Activated CD8-positive, alpha-beta memory T cell treated with anti-CD3 and anti-CD28 coated beads, Interleukin-2, amount 10 ng/mL, durations not matched to agents 7 days and 5 days (primary cell): Measurements from ENCODE around the gene SLC2A4. TPM values are rescaled to one million over a fixed set of nuclear protein-coding genes. Genes with fewer than 3 reads are reported as not detected.

Experiments
- ATAC-seq: fragments of 150-1000 bp; cut with Tn5 transposase; one replicate; pipeline ENCODE4 v1.10.0; 2021; ENCODE audit warnings: moderate library complexity
- CTCF ChIA-PET: fragments of 350-600 bp; sonication (Branson Sonifier 250); formaldehyde crosslinking; loops from one replicate; lab custom pipeline; 2021; ENCODE audit warnings: antibody characterized with exemption; lab: Charles Lee
- DNase-seq: peaks from one replicate; pipeline ENCODE4 v3.0.0-alpha.2; 2020
- H3K27ac Mint-ChIP-seq: one replicate; pipeline ENCODE4 v1.8.0; 2021; ENCODE audit warnings: mild to moderate bottlenecking, mixed read lengths
- H3K27me3 Mint-ChIP-seq: one replicate; pipeline ENCODE4 v1.8.0; 2021; ENCODE audit warnings: mixed read lengths
- H3K36me3 Mint-ChIP-seq: one replicate; pipeline ENCODE4 v1.8.0; 2021; ENCODE audit warnings: mild to moderate bottlenecking, mixed read lengths
- H3K4me1 Mint-ChIP-seq: one replicate; pipeline ENCODE4 v1.8.0; 2021; ENCODE audit warnings: mixed read lengths
- H3K4me3 Mint-ChIP-seq: one replicate; pipeline ENCODE4 v1.8.0; 2021; ENCODE audit warnings: mild to moderate bottlenecking, moderate library complexity, mixed read lengths
- H3K9me3 Mint-ChIP-seq: one replicate; pipeline ENCODE4 v1.8.0; 2022; ENCODE audit warnings: low read depth, mixed read lengths
- total RNA-seq, 2 experiments: library from RNA; stranded (reverse); gene quantifications; one replicate each; pipeline ENCODE4 v1.2.3, GENCODE V29; 2021

The SLC2A4 gene
- total RNA-seq, result not detected

GRCh38 chr17:7281074-7281952 lies at the start of gene SLC2A4:
Gene SLC2A4 (plus strand): TSS chr17:7281718. CDS start chr17:7281935, 217 bp downstream.
- Mint-ChIP-seq H3K4me1 (peaks cover 17% of the 10 kb centered on the region), H3K27me3 (peaks cover 26% of the 10 kb centered on the region), H3K27ac (no peak within 1 kb of the TSS), H3K9me3 (no peaks in the 10 kb centered on the region), H3K4me3 (peak within 1 kb of the TSS; percentile 63), H3K36me3 (no peaks in the 10 kb centered on the region)
- peak; percentile 91 for DNase-seq
- CTCF ChIA-PET, result interaction anchor here (0.6 to 11.4 kb wide), 15 partner anchors 11 to 308 kb away, joined by 3 to 112 read pairs (median 4); partner anchors contain the start of genes ACADVL, ACAP1 and DLG4
- ATAC-seq, result peak; percentile 85

- no peak for DNase-seq
- H3K4me1 Mint-ChIP-seq, result peaks cover 43% of the 10 kb centered on the region
- no peak overlapping the region for H3K27ac Mint-ChIP-seq
- no peak for ATAC-seq
- no peaks in the 10 kb centered on the region for H3K27me3 Mint-ChIP-seq
- no peaks in the 10 kb centered on the region for H3K9me3 Mint-ChIP-seq
- CTCF ChIA-PET, result interaction anchor here (1.1 to 2.0 kb wide), 2 partner anchors 11 to 13 kb away, joined by 3 to 11 read pairs; partner anchors contain the start of genes ACADVL and DLG4
- peaks cover 40% of the 10 kb centered on the region for H3K36me3 Mint-ChIP-seq
- H3K4me3 Mint-ChIP-seq, result peak overlapping the region; percentile 22
These were observed 49.4 kb upstream of the SLC2A4 start for GRCh38 chr17:7232114-7232513.

GRCh38 chr17:7233701-7234082 lies 47.8 kb upstream of the SLC2A4 start:
- Mint-ChIP-seq H3K27me3 (no peaks in the 10 kb centered on the region), H3K27ac (peak overlapping the region; percentile 92), H3K36me3 (peaks cover 33% of the 10 kb centered on the region), H3K9me3 (no peaks in the 10 kb centered on the region), H3K4me1 (peaks cover 45% of the 10 kb centered on the region), H3K4me3 (peak overlapping the region; percentile 86)
- DNase-seq (no peak), ATAC-seq (no peak)
- CTCF ChIA-PET, result interaction anchor here (0.6 to 1.5 kb wide), 3 partner anchors 9 to 63 kb away, joined by 3 to 4 read pairs (median 3); partner anchors contain the start of genes ACADVL, DLG4 and GABARAP

- H3K36me3 Mint-ChIP-seq, result peaks cover 33% of the 10 kb centered on the region
These were observed 47.2 kb upstream of the SLC2A4 start, which contains the start of gene DVL2 for GRCh38 chr17:7234083-7234951. Gene DVL2 (minus strand): TSS chr17:7234517. CDS start chr17:7234262, 255 bp downstream.

GRCh38 chr17:7235693-7236665 lies 45.5 kb upstream of the SLC2A4 start:
- no peaks in the 10 kb centered on the region for H3K27me3 Mint-ChIP-seq
- H3K36me3 Mint-ChIP-seq, result peaks cover 33% of the 10 kb centered on the region
- no peaks in the 10 kb centered on the region for H3K9me3 Mint-ChIP-seq
- H3K4me3 Mint-ChIP-seq, result peak overlapping the region; percentile 25
- CTCF ChIA-PET, result interaction anchor here (1.0 to 1.3 kb wide), 2 partner anchors 15 kb away, joined by 4 to 6 read pairs; no protein-coding TSS in a partner anchor
- H3K4me1 Mint-ChIP-seq, result peaks cover 59% of the 10 kb centered on the region
- ATAC-seq (no peak), DNase-seq (no peak)
- peak overlapping the region; percentile 47 for H3K27ac Mint-ChIP-seq

More at GRCh38 chr17:7234083-7234951, 47.2 kb upstream of the SLC2A4 start, which contains the start of gene DVL2:
- peak; percentile 50 for ATAC-seq
- DNase-seq, result peak; percentile 97
- H3K9me3 Mint-ChIP-seq, result no peaks in the 10 kb centered on the region
- H3K4me1 Mint-ChIP-seq, result peaks cover 45% of the 10 kb centered on the region
- peak within 1 kb of the TSS; percentile 92 for H3K27ac Mint-ChIP-seq
- CTCF ChIA-PET, result interaction anchor here (0.6 to 1.5 kb wide), 5 partner anchors 13 to 72 kb away, joined by 3 to 6 read pairs (median 4); partner anchors contain the start of genes ACADVL and DLG4
- H3K27me3 Mint-ChIP-seq, result no peaks in the 10 kb centered on the region
- peak within 1 kb of the TSS; percentile 86 for H3K4me3 Mint-ChIP-seq

- CTCF ChIA-PET, result interaction anchor here (1.0 kb wide), 1 partner anchor 16 kb away, joined by 4 read pairs; no protein-coding TSS in a partner anchor
- ATAC-seq (no peak), DNase-seq (no peak)
- Mint-ChIP-seq H3K4me3 (peak overlapping the region; percentile 86), H3K9me3 (no peaks in the 10 kb centered on the region), H3K27ac (peak overlapping the region; percentile 91), H3K27me3 (no peaks in the 10 kb centered on the region), H3K4me1 (peaks cover 67% of the 10 kb centered on the region), H3K36me3 (peaks cover 36% of the 10 kb centered on the region)
These were observed 44.7 kb upstream of the SLC2A4 start for GRCh38 chr17:7236808-7237207.

- H3K27ac Mint-ChIP-seq, result peak overlapping the region; percentile 91
- peaks cover 33% of the 10 kb centered on the region for H3K36me3 Mint-ChIP-seq
- no peaks in the 10 kb centered on the region for H3K9me3 Mint-ChIP-seq
- H3K27me3 Mint-ChIP-seq, result no peaks in the 10 kb centered on the region
- peak overlapping the region; percentile 86 for H3K4me3 Mint-ChIP-seq
- CTCF ChIA-PET, result interaction anchor here (2.3 kb wide), 1 partner anchor 17 kb away, joined by 18 read pairs; the partner anchor contains the start of genes ACADVL and DLG4
- DNase-seq (no peak), ATAC-seq (no peak)
- H3K4me1 Mint-ChIP-seq, result peaks cover 64% of the 10 kb centered on the region
These were observed 44.2 kb upstream of the SLC2A4 start for GRCh38 chr17:7237266-7237760.

- ATAC-seq (peak; percentile 27), DNase-seq (peak; percentile 90)
- Mint-ChIP-seq H3K4me1 (peaks cover 63% of the 10 kb centered on the region), H3K36me3 (peaks cover 33% of the 10 kb centered on the region), H3K4me3 (peak overlapping the region; percentile 86), H3K9me3 (no peaks in the 10 kb centered on the region), H3K27me3 (no peaks in the 10 kb centered on the region), H3K27ac (peak overlapping the region; percentile 91)
- CTCF ChIA-PET, result interaction anchor here (1.0 to 2.3 kb wide), 3 partner anchors 18 to 118 kb away, joined by 4 to 18 read pairs (median 5); partner anchors contain the start of genes ACADVL and DLG4
These were observed 43.6 kb upstream of the SLC2A4 start for GRCh38 chr17:7237761-7238419.

- DNase-seq (peak; percentile 59), ATAC-seq (no peak)
- Mint-ChIP-seq H3K4me1 (peaks cover 63% of the 10 kb centered on the region), H3K36me3 (peaks cover 33% of the 10 kb centered on the region), H3K4me3 (peak overlapping the region; percentile 86), H3K27me3 (no peaks in the 10 kb centered on the region), H3K9me3 (no peaks in the 10 kb centered on the region), H3K27ac (peak overlapping the region; percentile 91)
- CTCF ChIA-PET, result interaction anchor here (1.0 to 2.3 kb wide), 5 partner anchors 8 to 117 kb away, joined by 3 to 18 read pairs (median 4); partner anchors contain the start of genes ACADVL and DLG4
These were observed 43.0 kb upstream of the SLC2A4 start for GRCh38 chr17:7238420-7239090.

- H3K36me3 Mint-ChIP-seq, result peaks cover 35% of the 10 kb centered on the region
- ATAC-seq (peak; percentile 71), DNase-seq (peak; percentile 99)
- H3K4me1 Mint-ChIP-seq, result peaks cover 60% of the 10 kb centered on the region
- H3K4me3 Mint-ChIP-seq, result peak within 1 kb of the TSS; percentile 86
- no peaks in the 10 kb centered on the region for H3K27me3 Mint-ChIP-seq
- H3K27ac Mint-ChIP-seq, result peak within 1 kb of the TSS; percentile 91
- no peaks in the 10 kb centered on the region for H3K9me3 Mint-ChIP-seq
- CTCF ChIA-PET, result interaction anchor here (0.7 to 4.1 kb wide), 8 partner anchors 9 to 117 kb away, joined by 3 to 18 read pairs (median 4); partner anchors contain the start of genes ACADVL, CTDNEP1, DLG4 and ELP5
These were observed 42.2 kb upstream of the SLC2A4 start, which contains the start of gene PHF23 for GRCh38 chr17:7239091-7240027. Gene PHF23 (minus strand): TSS chr17:7239457. CDS start chr17:7239279, 178 bp downstream.
